Suppressor macrophage (primary cell): Measurements from ENCODE around the gene MASP2.
A peak's percentile ranks its signal among the peaks of the same experiment; 100 is the strongest.
"Not testable (repeated sequence)": the region's sequence is repeated elsewhere in the genome, so short reads cannot be mapped to it uniquely, and the experiment has no call there.

Experiments used
- DNase-seq, 4 experiments: peaks; one replicate each; pipeline ENCODE4 v3.0.0-alpha.2; 2020 to 2022

The MASP2 gene

DNA sequence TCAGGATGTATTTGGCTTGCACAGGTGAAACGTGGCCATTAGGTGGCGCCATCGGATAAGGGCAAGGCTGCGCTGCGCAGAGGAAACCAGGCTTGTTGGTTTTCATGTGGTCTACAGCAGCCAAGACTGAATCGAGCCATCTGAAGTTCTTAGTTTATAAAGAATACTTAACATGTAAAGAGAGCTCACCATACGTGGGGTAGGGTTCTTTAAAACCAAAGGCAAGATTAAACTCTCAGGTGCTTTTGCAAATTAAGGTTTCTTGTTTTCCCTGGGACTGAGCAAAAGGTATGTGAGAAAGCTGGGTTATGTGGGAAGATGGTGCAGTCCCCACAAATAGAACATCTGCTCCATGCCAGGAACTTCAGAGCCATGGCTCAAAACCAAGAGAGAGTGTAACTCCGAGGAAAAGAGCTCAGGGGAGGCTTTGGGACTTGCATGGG, 9.3 kb downstream of the MASP2 start:
- DNase-seq = peak; percentile 87 to 93 (median 90)

GRCh38 chr1:11037019-11037739, 9.9 kb downstream of the MASP2 start:
- not testable (repeated sequence) for DNase-seq

DNA sequence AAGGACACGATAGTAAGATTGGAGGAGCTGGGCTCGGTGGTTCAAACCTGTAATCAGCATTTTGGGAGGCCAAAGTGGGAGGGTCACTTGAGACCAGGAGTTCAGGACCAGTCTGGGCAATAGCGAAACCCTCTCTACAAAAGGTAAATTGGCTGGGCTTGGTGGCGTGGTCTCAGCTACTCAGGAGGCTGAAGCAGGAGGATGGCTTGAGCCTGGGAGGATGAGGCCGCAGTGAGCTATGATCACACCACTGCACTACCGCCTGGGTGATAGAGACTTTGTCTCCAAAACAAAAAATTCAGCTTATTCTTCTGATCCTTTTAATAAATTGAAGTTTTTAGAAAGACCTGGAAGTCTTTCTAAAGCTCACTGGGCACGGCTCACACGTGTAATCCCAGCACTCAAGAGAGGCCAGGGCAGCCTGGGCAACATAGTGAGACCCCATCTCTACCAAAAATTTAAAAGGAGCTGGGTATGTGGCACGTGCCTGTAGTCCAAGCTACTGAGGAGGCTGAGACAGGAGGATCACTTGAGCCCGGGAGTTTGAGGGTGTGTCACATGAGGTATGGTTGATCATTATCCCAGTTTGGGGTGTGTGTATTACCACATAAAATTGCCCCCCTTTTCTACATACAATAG, 15.3 kb downstream of the MASP2 start:
- no peak for DNase-seq

DNA sequence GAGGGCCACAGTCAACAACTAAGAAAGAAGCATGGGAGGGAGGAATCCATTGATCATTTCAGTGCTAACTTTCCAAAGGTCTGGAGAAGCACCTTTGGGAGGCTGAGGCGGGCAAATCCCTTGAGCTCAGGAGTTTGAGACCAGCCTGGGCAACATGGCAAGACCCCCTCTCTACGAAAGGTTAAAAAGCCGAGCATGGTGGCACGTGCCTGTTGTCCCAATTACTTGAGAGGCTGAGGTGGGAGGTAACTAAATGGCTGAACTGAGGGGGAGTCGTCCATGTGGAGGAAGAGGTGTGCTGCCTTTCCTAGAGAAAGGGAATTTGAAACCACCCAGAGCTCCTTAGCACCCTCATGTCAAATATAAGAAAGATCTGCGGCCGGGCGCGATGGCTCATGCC, 16.2 kb downstream of the MASP2 start:
- no peak for DNase-seq

DNA sequence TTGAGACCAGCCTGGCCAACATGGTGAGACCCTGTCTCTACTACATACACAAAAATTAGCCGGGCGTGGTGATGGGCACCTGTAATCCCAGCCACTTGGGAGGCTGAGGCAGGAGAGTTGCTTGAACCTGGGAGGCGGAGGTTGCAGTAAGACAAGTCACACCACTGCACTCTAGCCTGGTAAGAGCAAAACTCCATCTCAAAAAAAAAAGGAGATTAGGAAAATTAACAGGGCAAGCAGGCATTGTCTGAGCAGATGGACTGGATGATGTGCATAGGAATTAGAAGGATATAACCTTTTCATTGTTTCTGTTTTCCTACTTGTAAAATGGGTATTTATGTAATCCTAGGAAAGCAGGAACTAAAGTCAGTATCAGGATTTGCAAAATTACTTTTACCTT, 19.0 kb downstream of the MASP2 start:
- no peak for DNase-seq

- no peak for DNase-seq
Measured at GRCh38 chr1:11027316-11027715, 19.7 kb downstream of the MASP2 start.

DNA sequence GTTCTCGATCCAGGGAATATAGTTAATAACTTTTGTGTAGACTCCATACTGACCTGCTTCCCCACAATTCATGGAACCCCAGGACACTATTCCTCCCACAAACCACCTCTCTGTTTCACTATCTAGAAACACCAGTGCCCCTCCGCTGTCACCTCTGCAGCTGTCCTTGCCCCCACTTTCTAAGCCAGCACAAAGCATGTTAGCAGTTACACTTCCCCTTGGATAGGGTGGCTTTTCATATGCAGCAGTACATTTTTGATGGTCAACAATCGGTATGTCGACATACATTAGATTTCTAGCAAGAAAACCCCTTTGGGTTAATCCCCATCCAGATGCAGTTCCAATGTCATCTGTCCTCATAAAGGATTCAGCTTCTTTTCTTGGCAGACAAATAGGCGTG, 20.1 kb downstream of the MASP2 start:
- no peak for DNase-seq

DNA sequence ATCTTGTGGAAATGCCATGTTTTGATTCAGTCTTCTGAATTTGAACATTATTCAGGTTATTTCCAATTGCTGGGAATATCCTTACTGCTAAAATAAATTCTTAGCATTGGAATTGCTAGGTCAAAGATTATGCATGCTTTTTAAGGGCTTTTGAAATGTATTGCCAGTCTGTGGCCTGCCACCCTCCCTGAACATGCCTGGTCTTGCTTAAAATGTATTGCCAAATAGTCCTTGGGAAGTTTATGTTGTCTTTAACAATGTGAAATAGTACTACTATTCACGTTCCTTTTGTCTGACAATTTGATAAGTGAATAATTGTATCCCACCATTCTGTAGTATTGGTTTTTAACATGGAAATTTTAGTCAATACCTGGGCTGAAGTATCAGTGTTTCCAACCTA, 21.0 kb downstream of the MASP2 start:
- DNase-seq = no peak

GRCh38 chr1:11025618-11026017, 21.4 kb downstream of the MASP2 start:
- no peak for DNase-seq

DNA sequence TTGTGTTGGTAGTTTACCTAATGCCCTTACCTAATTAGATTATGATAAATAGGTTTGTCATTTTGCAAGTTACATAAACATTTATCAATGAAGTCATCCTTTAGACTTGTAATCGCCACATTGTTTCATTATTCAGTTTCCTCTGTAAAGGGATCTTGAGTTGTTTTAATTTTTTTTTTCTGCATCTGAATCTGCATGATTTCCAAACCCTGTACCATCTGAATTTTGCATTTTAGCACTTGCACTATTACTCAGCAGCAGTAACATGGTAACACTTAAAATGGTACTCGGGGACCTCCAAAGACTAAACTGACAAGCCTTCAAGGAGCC, 22.2 kb downstream of the MASP2 start:
- no peak for DNase-seq

DNA sequence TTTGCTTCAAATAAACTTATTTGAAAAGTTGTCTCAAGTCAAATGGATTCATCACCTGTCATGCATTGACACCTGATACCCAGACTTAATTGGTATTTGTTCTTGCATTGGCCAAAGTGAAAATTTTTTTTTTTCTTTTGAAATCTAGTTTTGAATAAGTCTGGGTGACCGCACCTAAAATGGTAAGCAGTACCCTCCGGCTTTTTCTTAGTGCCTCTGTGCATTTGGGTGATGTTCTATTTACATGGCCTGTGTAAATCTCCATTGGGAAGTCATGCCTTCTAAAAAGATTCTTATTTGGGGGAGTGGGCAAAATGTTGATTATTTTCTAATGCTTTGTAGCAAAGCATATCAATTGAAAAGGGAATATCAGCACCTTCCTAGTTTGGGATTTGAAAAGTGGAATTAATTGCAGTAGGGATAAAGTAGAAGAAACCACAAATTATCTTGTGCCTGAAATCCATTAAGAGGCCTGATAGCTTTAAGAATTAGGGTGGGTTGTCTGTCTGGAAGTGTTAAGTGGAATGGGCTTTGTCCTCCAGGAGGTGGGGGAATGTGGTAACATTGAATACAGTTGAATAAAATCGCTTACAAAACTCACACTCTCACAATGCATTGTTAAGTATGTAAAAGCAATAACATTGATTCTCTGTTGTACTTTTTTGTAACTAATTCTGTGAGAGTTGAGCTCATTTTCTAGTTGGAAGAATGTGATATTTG, 22.7 kb downstream of the MASP2 start:
- DNase-seq = no peak

DNA sequence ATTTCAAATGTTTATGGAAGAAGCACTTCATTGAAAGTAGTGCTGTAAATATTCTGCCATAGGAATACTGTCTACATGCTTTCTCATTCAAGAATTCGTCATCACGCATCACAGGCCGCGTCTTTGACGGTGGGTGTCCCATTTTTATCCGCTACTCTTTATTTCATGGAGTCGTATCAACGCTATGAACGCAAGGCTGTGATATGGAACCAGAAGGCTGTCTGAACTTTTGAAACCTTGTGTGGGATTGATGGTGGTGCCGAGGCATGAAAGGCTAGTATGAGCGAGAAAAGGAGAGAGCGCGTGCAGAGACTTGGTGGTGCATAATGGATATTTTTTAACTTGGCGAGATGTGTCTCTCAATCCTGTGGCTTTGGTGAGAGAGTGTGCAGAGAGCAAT, 23.8 kb downstream of the MASP2 start:
- DNase-seq = no peak

DNA sequence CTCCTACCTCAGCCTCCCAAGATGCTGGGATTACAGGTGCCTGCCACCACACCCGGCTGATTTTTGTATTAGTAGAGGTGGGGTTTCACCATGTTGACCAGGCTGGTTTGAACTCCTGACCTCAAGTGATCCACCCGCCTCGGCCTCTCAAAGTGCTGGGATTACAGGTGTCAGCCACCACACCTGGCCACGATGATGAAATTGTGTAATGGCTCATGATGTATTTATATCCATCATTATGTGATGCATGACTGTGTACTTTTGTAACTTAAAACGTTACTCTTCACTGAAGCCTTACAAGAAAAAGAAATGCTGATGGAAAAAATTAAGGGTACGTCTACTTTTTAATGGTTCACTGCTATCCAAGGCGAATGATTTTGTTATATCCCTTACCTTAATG, 27.1 kb downstream of the MASP2 start:
- DNase-seq = no peak

GRCh38 chr1:11019358-11019757, 27.7 kb downstream of the MASP2 start:
- not testable (repeated sequence) for DNase-seq

- no peak for DNase-seq
Measured at GRCh38 chr1:11013160-11013531, 33.9 kb downstream of the MASP2 start.

- peak; percentile 93 to 97 (median 95) for DNase-seq
Measured at GRCh38 chr1:11012260-11013159, 34.5 kb downstream of the MASP2 start, which contains the start of gene TARDBP. TARDBP (plus strand) TSS chr1:11012654; CDS start chr1:11013728, 1,074 bp downstream.

- no peak for DNase-seq
Measured at GRCh38 chr1:11000526-11000925, 46.5 kb downstream of the MASP2 start.

GRCh38 chr1:10996100-10996499, 50.9 kb downstream of the MASP2 start:
- DNase-seq = no peak

DNA sequence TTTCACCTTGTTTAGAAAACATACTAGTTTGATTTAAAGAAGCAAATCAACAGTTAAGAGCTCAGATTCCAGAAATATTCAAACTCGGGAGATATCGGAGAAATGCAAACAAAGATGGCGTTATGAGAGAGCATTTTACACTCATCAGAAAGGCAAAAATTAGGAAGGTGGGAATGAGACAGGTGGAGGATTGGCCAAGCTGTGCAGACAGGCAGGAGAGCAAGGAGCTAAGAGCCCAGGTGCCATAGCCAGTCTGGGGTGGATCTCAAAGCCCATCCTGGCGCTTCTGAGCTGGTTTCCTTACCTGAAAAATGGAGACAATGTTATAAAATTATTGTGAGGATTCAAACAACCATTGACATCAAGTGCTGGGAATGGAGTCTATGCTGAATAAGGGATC, 54.2 kb downstream of the MASP2 start:
- DNase-seq = no peak

DNA sequence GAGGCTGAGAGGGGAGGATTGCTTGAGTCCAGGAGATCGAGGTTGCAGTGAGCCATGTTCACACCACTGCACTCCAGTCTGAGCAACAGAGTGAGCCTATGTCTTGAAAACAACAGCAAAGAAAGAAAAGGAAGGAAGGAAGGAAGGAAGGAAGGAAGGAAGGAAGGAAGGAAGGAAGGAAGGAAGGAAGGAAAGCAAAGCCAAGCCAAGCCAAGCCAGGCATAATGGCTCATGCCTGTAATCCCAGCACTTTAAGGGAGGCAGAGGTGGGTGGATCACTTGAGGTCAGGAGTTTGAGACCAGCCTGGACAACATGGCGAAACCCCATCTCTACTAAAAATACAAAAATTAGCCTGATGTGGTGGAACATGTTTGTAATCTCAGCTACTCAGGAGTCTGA, 55.0 kb downstream of the MASP2 start:
- DNase-seq = not testable (repeated sequence)

- no peak for DNase-seq
Measured at GRCh38 chr1:10990828-10991227, 56.2 kb downstream of the MASP2 start.

DNA sequence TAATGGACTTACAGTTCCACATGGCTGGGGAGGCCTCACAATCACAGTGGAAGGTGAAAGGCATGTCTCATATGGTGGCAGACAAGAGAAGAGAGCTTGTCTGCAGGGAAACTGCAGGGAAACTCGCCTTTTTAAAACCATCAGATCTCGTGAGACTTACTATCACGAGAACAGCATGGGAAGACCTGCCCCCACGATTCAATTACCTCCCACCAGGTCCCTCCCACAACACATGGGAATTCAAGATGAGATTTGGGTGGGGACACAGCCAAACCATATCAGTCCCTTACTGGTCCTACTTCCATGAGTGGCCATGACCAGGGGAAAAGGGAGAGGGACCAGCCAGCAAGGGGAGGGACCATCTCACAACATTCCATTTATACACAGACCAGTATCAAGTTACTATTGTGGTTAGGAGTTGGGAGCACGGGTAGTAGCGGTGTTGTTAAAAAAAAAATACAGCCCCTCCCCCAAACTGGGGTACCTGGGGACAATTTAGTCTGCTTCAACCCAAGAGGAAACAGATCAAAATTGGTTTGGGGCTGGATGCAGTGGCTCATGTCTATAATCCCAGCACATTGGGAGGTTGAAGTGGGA, 57.0 kb downstream of the MASP2 start:
- DNase-seq = not testable (repeated sequence)
